Stomach (tissue), 4 donors: Measurements from ENCODE around the gene PACS2.

ENCODE experiments used
- CTCF ChIP-seq, 7 experiments: fragments of 450-650 bp in 4 of 7; fragments of 200-600 bp in 3 of 7; sonication (generic) in 3 of 7; IDR thresholded peaks; one replicate each; pipeline ENCODE4 v1.5.1; 2016 to 2019; ENCODE audit warnings: antibody characterized with exemption in 7 of 7, control low read depth in 2 of 7, mild to moderate bottlenecking in 1 of 7
- EP300 ChIP-seq: sonication (generic); formaldehyde crosslinking; IDR thresholded peaks from one replicate; pipeline ENCODE4 v1.6.1; 2017; ENCODE audit warnings: antibody characterized with exemption
- POLR2A ChIP-seq, 4 donors: fragments of 450-650 bp; IDR thresholded peaks; one replicate each; pipeline ENCODE4 v1.6.1; 2016; ENCODE audit warnings: antibody characterized with exemption in 4 of 4, control low read depth in 2 of 4, mild to moderate bottlenecking in 1 of 4, moderate library complexity in 1 of 4
- POLR2AphosphoS5 ChIP-seq, 3 donors: sonication (generic); formaldehyde crosslinking; IDR thresholded peaks; one replicate each; pipeline ENCODE4 v1.6.1; 2016; ENCODE audit warnings: antibody characterized with exemption in 3 of 3

- TF ChIP-seq EP300 (no peak), CTCF (IDR thresholded peaks at IDR 0.05) (no peak), POLR2A (IDR thresholded peaks at IDR 0.05) (no peak), POLR2AphosphoS5 (IDR thresholded peaks at IDR 0.05) (no peak)
Measured at GRCh38 chr14:105273062-105273461, 41.5 kb upstream of the PACS2 start.
